Keratinocyte (primary cell): ENCODE measurements around the gene TEP1. TPM values are rescaled to one million over a fixed set of nuclear protein-coding genes. Genes with fewer than 3 reads are reported as not detected.

Source experiments
- DNase-seq: peaks from one replicate; pipeline ENCODE4 v3.0.0-alpha.2; 2011; ENCODE audit warnings: low read depth, missing footprints, low spot score
- FAIRE-seq: peaks from 2 replicates; lab custom pipeline; 2011; peaks lifted over from hg19 to GRCh38; lab: Jason Lieb, UNC
- H2AFZ ChIP-seq: 2 replicates; pipeline ENCODE4 v1.6.0; 2012; ENCODE audit warnings: low read length, control low read depth, inconsistent platforms; ENCODE audit not compliant: control insufficient read depth
- H3K27ac ChIP-seq: 2 replicates; pipeline ENCODE4 v1.5.1; 2011; ENCODE audit warnings: low read length; ENCODE audit not compliant: control insufficient read depth, insufficient read depth
- H3K27me3 ChIP-seq: 3 replicates; pipeline ENCODE4 v1.6.0; 2011; ENCODE audit warnings: low read length; ENCODE audit not compliant: control insufficient read depth, insufficient read depth; ENCODE audit errors: extremely low read depth
- H3K36me3 ChIP-seq, 2 experiments: 2 replicates in 1 of 2; 3 replicates in 1 of 2; pipeline ENCODE4 v1.5.1; 2011; ENCODE audit warnings: low read length in 2 of 2, mild to moderate bottlenecking in 1 of 2; ENCODE audit not compliant: control insufficient read depth in 2 of 2, insufficient read depth in 2 of 2; ENCODE audit errors: extremely low read depth in 1 of 2
- H3K4me1 ChIP-seq: 3 replicates; pipeline ENCODE4 v1.5.1; 2011; ENCODE audit warnings: low read length; ENCODE audit not compliant: control insufficient read depth, insufficient read depth; ENCODE audit errors: extremely low read depth
- H3K4me2 ChIP-seq: 3 replicates; pipeline ENCODE4 v1.6.0; 2011; ENCODE audit warnings: low read depth, low read length; ENCODE audit not compliant: control insufficient read depth, insufficient read depth; ENCODE audit errors: extremely low read depth
- H3K4me3 ChIP-seq, 3 experiments: fragments of 200-600 bp in 1 of 3; sonication (generic) in 1 of 3; 2 replicates in 2 of 3; 3 replicates in 1 of 3; pipeline ENCODE4 v1.5.1; 2011 to 2016; ENCODE audit warnings: low read length in 3 of 3, mild to moderate bottlenecking in 3 of 3, control low read depth in 2 of 3, inconsistent platforms in 1 of 3, low read depth in 1 of 3, mixed read lengths in 1 of 3, mixed run types in 1 of 3, moderate library complexity in 1 of 3; ENCODE audit not compliant: control insufficient read depth in 2 of 3, insufficient read depth in 2 of 3; ENCODE audit errors: extremely low read depth in 1 of 3
- H3K79me2 ChIP-seq: 2 replicates; pipeline ENCODE4 v1.6.0; 2012; ENCODE audit warnings: low read length; ENCODE audit not compliant: control insufficient read depth, insufficient read depth
- H3K9ac ChIP-seq: 3 replicates; pipeline ENCODE4 v1.6.0; 2011; ENCODE audit warnings: low read length; ENCODE audit not compliant: control insufficient read depth, insufficient read depth; ENCODE audit errors: extremely low read depth
- H3K9me1 ChIP-seq: 3 replicates; pipeline ENCODE4 v1.6.0; 2011; ENCODE audit warnings: low read length; ENCODE audit not compliant: control insufficient read depth, insufficient read depth; ENCODE audit errors: extremely low read depth
- H3K9me3 ChIP-seq: 2 replicates; pipeline ENCODE4 v1.5.1; 2012; ENCODE audit warnings: low read depth, low read length; ENCODE audit not compliant: control insufficient read depth
- H4K20me1 ChIP-seq: 3 replicates; pipeline ENCODE4 v1.6.0; 2011; ENCODE audit warnings: low read length; ENCODE audit not compliant: control insufficient read depth, insufficient read depth; ENCODE audit errors: extremely low read depth
- CTCF ChIP-seq, 3 experiments: IDR thresholded peaks in 1 of 3; conservative IDR thresholded peaks in 1 of 3; optimal IDR thresholded peaks in 1 of 3; 2 replicates in 2 of 3; 3 replicates in 1 of 3; pipeline versions ENCODE3 to v1.5.1; 2011; ENCODE audit warnings: low read length in 3 of 3, mild to moderate bottlenecking in 3 of 3, moderate library complexity in 2 of 3, control low read depth in 1 of 3, inconsistent platforms in 1 of 3; ENCODE audit not compliant: insufficient read depth in 2 of 3; ENCODE audit errors: extremely low read depth in 1 of 3
- EZH2 ChIP-seq: IDR thresholded peaks from one replicate; pipeline ENCODE4 v1.6.1; 2012; ENCODE audit warnings: inconsistent platforms, mild to moderate bottlenecking, low read length, moderate library complexity
- dilution Hi-C: fragments of 300-500 bp; cut with MboI; formaldehyde crosslinking; loops from one replicate; pipeline ENCODE4 v1.7.0; 2020; ENCODE audit warnings: low sequenced_read_pairs; ENCODE audit not compliant: extremely low pct_ligation_motif_present
- polyA plus RNA-seq, 5 experiments: library from polyadenylated mRNA; depleted of rRNA in 3 of 5; stranded (reverse) in 3 of 5; stranded (forward) in 1 of 5; unstranded in 1 of 5; fragments of >200 nt; gene quantifications; 1 replicate in 1 of 5; 2 replicates in 3 of 5; 3 replicates in 1 of 5; pipeline versions ENCODE4 v1.2.1 to v1.2.3, GENCODE V29; 2011 to 2012; ENCODE audit warnings: missing spikeins in 2 of 5, low read depth in 1 of 5, low replicate concordance in 1 of 5

TEP1 gene
- polyA plus RNA-seq, 1 donor (not counting 4 experiments of a cell fraction or from before 2014, with no cell fraction given) = 16.6 TPM

GRCh38 chr14:20383032-20383431 is 30.3 kb downstream of the TEP1 start:
- Histone ChIP-seq H3K9me3 (no peaks in the 10 kb centered on the region), H3K79me2 (no peaks in the 10 kb centered on the region), H4K20me1 (no peaks in the 10 kb centered on the region), H2AFZ (no peak overlapping the region), H3K27me3 (no peaks in the 10 kb centered on the region), H3K4me2 (no peak overlapping the region), H3K9me1 (no peaks in the 10 kb centered on the region), H3K4me3 (no peak overlapping the region), H3K9ac (no peak overlapping the region), H3K4me1 (no peaks in the 10 kb centered on the region), H3K36me3 (peaks cover 44 to 70% of the 10 kb centered on the region in 2 experiments), H3K27ac (no peak overlapping the region)
- FAIRE-seq = no peak
- dilution Hi-C loops = no loop called here
- TF ChIP-seq CTCF (optimal IDR thresholded peaks at IDR 0.05 in 1 of 3, IDR thresholded peaks at IDR 0.05 in 1 of 3, conservative IDR thresholded peaks at IDR 0.05 in 1 of 3; ENCODE audit: extremely low read depth in 1 of 3, insufficient read depth in 2 of 3, low read length in 3 of 3) = no peak
- TF ChIP-seq EZH2 = no peak
- no peak for DNase-seq

DNA sequence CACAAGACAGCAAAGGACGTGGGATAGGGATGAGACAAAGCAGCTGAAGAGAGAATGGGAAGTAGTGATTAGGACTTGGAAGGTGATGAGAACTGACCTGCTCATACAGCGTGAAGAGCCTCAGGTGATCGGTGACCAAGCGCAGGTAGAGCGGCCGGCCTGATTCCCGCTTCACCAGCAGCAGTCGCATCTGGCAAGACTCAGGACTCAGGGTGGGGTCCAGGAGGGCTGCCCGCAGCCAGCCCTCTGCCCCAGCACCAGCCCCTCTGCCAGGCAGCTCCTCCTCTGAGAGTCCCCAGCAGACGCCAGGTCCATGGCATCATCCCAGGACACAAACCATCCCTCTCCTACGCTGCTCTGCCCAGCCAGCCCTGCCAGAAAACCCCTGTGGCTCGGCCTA is 30.8 kb downstream of the TEP1 start:
- no peaks in the 10 kb centered on the region for H3K9me1 ChIP-seq
- dilution Hi-C loops = no loop called here
- no peak for TF ChIP-seq EZH2
- no peak for TF ChIP-seq CTCF (optimal IDR thresholded peaks at IDR 0.05 in 1 of 3, IDR thresholded peaks at IDR 0.05 in 1 of 3, conservative IDR thresholded peaks at IDR 0.05 in 1 of 3; ENCODE audit: extremely low read depth in 1 of 3, insufficient read depth in 2 of 3, low read length in 3 of 3)
- no peaks in the 10 kb centered on the region for H3K79me2 ChIP-seq
- DNase-seq (no peak), FAIRE-seq (no peak)
- H3K27ac ChIP-seq = no peak overlapping the region
- no peak overlapping the region for H3K4me3 ChIP-seq
- H2AFZ ChIP-seq = no peak overlapping the region
- H3K4me2 ChIP-seq = no peak overlapping the region
- no peaks in the 10 kb centered on the region for H3K9me3 ChIP-seq
- no peak overlapping the region for H3K9ac ChIP-seq
- H3K4me1 ChIP-seq = no peaks in the 10 kb centered on the region
- no peaks in the 10 kb centered on the region for H4K20me1 ChIP-seq
- peaks cover 44 to 71% of the 10 kb centered on the region in 2 experiments for H3K36me3 ChIP-seq
- H3K27me3 ChIP-seq = no peaks in the 10 kb centered on the region
